ENCODE results near the gene CFD.

CFD gene

DNA sequence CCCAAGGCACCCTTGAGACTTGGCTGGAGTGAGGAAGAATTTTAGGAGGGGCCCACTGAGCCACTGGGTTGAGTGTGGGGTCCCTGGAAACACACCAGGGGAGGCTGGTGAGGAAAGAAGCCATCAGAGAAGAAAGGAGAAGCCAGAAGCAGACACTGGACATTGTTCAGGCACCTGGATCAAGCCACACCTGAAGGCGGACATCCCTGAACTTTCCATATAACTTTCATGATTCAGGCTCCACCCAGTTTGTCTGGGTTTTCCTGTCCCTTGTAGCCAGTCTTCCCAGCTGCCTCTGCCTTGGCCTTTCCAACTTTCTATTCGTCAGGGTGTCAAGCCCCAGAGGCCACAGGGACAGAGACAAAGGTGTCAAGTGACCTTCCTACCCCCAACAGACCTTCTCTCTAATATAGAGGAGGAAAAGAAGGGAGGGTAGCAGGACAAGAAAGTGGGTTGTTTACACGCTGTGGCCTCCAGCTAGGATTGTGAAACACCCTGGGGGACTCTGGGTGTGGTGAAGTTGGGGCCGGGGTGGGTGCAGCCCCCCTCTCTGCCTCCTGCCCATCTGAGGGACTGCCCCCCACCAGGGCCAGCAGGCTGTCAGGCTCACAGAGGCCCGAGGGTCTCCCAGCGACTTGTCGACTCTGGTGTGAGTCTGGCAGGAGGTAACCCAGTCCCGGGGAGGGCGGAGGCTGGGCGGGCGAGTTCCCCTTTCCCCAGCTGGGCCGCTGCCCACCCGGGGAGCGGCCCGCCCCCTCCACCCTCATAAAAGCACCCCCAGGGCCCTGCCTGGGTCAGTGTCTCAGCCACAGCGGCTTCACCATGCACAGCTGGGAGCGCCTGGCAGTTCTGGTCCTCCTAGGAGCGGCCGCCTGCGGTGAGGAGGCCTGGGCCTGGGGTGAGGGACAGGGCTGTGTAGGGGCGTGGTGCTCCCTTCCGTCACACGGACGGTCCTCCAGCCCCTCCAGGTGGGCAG lies at the start of gene CFD:
Gene CFD, plus strand, starts transcription at position 797 of the 976 bp plus-strand sequence. Its CDS starts 26 bp downstream, at position 823.
- Histone ChIP-seq H3K27me3 (ENCODE audit: control insufficient read depth in 2 of 2, insufficient read depth in 2 of 2, low read length in 2 of 2) (no peaks in the 10 kb centered on the region), H3K4me3 (ENCODE audit: low read length in 2 of 2) (peak within 1 kb of the TSS; percentile 57 to 61), H3K27ac (ENCODE audit: low read depth in 2 of 2, low read length in 2 of 2) (peak within 1 kb of the TSS; percentile 62 to 63)

DNA sequence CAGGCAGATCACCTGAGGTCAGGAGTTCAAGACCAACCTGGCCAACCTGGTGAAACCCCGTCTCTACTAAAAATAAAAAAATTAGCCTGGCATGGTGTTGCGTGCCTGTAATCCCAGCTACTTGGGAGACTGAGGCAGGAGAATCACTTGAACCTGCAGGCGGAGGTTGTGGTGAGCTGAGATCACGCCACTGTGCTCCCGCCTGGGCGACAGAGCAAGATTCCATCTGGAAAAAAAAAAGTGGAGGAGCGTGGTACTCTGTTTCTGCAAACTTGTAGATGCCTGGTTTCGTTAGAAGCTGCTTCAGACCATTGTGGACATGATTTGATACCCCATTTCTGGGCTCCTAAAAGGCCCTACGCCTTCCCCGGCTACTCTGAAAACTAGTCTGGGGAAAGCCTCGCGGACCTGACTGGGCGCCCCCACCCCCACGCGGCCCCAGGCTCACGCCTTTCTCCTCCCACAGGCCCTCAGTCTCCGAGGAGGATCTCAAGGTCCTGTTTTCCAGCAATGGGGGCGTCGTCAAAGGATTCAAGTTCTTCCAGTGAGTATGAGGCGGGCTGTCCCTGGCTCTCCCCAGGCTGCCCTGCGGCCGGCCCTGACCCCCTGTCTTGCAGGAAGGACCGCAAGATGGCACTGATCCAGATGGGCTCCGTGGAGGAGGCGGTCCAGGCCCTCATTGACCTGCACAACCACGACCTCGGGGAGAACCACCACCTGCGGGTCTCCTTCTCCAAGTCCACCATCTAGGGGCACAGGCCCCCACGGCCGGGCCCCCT lies 49.2 kb upstream of the CFD start:
- Histone ChIP-seq H3K27ac (ENCODE audit: low read depth in 2 of 2, low read length in 2 of 2) (no peak overlapping the region), H3K4me3 (ENCODE audit: low read length in 2 of 2) (no peak overlapping the region), H3K9ac (ENCODE audit: low read depth in 1 of 2, low read length in 2 of 2) (no peak overlapping the region), H3K36me3 (ENCODE audit: control insufficient read depth in 2 of 2, insufficient read depth in 2 of 2, low read length in 2 of 2) (peaks cover 54 to 60% of the 10 kb centered on the region in 2 donors), H3K9me3 (ENCODE audit: control insufficient read depth in 2 of 2, low read length in 2 of 2) (no peaks in the 10 kb centered on the region), H3K27me3 (ENCODE audit: control insufficient read depth in 2 of 2, insufficient read depth in 2 of 2, low read length in 2 of 2) (no peaks in the 10 kb centered on the region), H3K4me1 (ENCODE audit: control insufficient read depth in 2 of 2, insufficient read depth in 2 of 2, low read length in 2 of 2) (no peaks in the 10 kb centered on the region)

More for the DNA sequence above, at the start of gene CFD:
- Histone ChIP-seq H3K9ac (ENCODE audit: low read depth in 1 of 2, low read length in 2 of 2) (peak within 1 kb of the TSS; percentile 56 to 57), H3K36me3 (ENCODE audit: control insufficient read depth in 2 of 2, insufficient read depth in 2 of 2, low read length in 2 of 2) (no peaks in the 10 kb centered on the region), H3K9me3 (ENCODE audit: control insufficient read depth in 2 of 2, low read length in 2 of 2) (no peaks in the 10 kb centered on the region), H3K4me1 (ENCODE audit: control insufficient read depth in 2 of 2, insufficient read depth in 2 of 2, low read length in 2 of 2) (peaks cover 5 to 18% of the 10 kb centered on the region in 2 donors)

DNA sequence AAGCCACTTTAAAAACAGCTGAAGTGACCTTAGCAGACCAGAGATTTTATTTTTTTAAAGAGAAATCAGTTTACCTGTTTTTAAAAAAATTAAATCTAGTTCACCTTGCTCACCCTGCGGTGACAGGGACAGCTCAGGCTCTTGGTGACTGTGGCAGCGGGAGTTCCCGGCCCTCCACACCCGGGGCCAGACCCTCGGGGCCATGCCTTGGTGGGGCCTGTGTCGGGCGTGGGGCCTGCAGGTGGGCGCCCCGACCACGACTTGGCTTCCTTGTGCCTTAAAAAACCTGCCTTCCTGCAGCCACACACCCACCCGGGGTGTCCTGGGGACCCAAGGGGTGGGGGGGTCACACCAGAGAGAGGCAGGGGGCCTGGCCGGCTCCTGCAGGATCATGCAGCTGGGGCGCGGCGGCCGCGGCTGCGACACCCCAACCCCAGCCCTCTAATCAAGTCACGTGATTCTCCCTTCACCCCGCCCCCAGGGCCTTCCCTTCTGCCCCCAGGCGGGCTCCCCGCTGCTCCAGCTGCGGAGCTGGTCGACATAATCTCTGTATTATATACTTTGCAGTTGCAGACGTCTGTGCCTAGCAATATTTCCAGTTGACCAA lies 48.5 kb upstream of the CFD start:
- H3K36me3 ChIP-seq (ENCODE audit: control insufficient read depth in 2 of 2, insufficient read depth in 2 of 2, low read length in 2 of 2): peaks cover 49 to 54% of the 10 kb centered on the region in 2 donors
- no peaks in the 10 kb centered on the region for H3K4me1 ChIP-seq (ENCODE audit: control insufficient read depth in 2 of 2, insufficient read depth in 2 of 2, low read length in 2 of 2)
- no peaks in the 10 kb centered on the region for H3K9me3 ChIP-seq (ENCODE audit: control insufficient read depth in 2 of 2, low read length in 2 of 2)
- no peak overlapping the region for H3K27ac ChIP-seq (ENCODE audit: low read depth in 2 of 2, low read length in 2 of 2)
- H3K9ac ChIP-seq (ENCODE audit: low read depth in 1 of 2, low read length in 2 of 2): no peak overlapping the region
- H3K4me3 ChIP-seq (ENCODE audit: low read length in 2 of 2): no peak overlapping the region
- H3K27me3 ChIP-seq (ENCODE audit: control insufficient read depth in 2 of 2, insufficient read depth in 2 of 2, low read length in 2 of 2): no peaks in the 10 kb centered on the region

DNA sequence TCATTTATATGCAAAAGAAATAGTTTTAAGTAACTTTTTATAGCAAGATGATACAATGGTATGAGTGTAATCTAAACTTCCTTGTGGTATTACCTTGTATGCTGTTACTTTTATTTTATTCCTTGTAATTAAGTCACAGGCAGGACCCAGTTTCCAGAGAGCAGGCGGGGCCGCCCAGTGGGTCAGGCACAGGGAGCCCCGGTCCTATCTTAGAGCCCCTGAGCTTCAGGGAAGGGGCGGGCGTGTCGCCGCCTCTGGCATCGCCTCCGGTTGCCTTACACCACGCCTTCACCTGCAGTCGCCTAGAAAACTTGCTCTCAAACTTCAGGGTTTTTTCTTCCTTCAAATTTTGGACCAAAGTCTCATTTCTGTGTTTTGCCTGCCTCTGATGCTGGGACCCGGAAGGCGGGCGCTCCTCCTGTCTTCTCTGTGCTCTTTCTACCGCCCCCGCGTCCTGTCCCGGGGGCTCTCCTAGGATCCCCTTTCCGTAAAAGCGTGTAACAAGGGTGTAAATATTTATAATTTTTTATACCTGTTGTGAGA lies 47.9 kb upstream of the CFD start:
- no peak overlapping the region for H3K4me3 ChIP-seq (ENCODE audit: low read length in 2 of 2)
- H3K9me3 ChIP-seq (ENCODE audit: control insufficient read depth in 2 of 2, low read length in 2 of 2): no peaks in the 10 kb centered on the region
- no peaks in the 10 kb centered on the region for H3K27me3 ChIP-seq (ENCODE audit: control insufficient read depth in 2 of 2, insufficient read depth in 2 of 2, low read length in 2 of 2)
- H3K27ac ChIP-seq (ENCODE audit: low read depth in 2 of 2, low read length in 2 of 2): no peak overlapping the region
- no peaks in the 10 kb centered on the region for H3K4me1 ChIP-seq (ENCODE audit: control insufficient read depth in 2 of 2, insufficient read depth in 2 of 2, low read length in 2 of 2)
- no peak overlapping the region for H3K9ac ChIP-seq (ENCODE audit: low read depth in 1 of 2, low read length in 2 of 2)
- peaks cover 45 to 49% of the 10 kb centered on the region in 2 donors for H3K36me3 ChIP-seq (ENCODE audit: control insufficient read depth in 2 of 2, insufficient read depth in 2 of 2, low read length in 2 of 2)

DNA sequence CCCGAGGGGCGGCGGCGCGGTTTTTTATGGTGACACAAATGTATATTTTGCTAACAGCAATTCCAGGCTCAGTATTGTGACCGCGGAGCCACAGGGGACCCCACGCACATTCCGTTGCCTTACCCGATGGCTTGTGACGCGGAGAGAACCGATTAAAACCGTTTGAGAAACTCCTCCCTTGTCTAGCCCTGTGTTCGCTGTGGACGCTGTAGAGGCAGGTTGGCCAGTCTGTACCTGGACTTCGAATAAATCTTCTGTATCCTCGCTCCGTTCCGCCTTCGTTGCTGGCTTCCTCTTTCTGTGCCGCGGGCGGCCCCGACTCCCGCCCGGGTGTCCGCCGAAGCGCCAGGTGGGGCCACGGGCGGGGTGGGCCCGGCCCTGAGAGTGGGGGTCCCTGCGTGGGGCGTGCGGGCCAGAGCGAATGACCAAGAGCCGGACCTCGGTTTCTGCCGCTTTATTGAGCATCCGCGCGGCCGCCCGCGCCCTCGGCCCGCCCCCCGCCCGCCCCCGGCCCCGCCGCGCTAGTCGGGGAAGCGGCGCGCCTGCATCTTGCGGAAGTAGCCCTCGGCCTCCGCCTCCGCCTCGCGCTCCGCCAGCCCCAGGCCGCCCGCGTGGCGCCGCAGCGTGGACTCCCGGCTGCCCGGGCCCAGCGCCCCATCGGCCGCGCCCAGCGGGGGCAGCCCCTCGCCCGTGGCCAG lies 47.3 kb upstream of the CFD start:
- Histone ChIP-seq H3K27ac (ENCODE audit: low read depth in 2 of 2, low read length in 2 of 2) (no peak overlapping the region), H3K4me1 (ENCODE audit: control insufficient read depth in 2 of 2, insufficient read depth in 2 of 2, low read length in 2 of 2) (no peaks in the 10 kb centered on the region), H3K4me3 (ENCODE audit: low read length in 2 of 2) (no peak overlapping the region), H3K9me3 (ENCODE audit: control insufficient read depth in 2 of 2, low read length in 2 of 2) (no peaks in the 10 kb centered on the region), H3K36me3 (ENCODE audit: control insufficient read depth in 2 of 2, insufficient read depth in 2 of 2, low read length in 2 of 2) (peaks cover 39 to 43% of the 10 kb centered on the region in 2 donors), H3K9ac (ENCODE audit: low read depth in 1 of 2, low read length in 2 of 2) (no peak overlapping the region), H3K27me3 (ENCODE audit: control insufficient read depth in 2 of 2, insufficient read depth in 2 of 2, low read length in 2 of 2) (no peaks in the 10 kb centered on the region)

DNA sequence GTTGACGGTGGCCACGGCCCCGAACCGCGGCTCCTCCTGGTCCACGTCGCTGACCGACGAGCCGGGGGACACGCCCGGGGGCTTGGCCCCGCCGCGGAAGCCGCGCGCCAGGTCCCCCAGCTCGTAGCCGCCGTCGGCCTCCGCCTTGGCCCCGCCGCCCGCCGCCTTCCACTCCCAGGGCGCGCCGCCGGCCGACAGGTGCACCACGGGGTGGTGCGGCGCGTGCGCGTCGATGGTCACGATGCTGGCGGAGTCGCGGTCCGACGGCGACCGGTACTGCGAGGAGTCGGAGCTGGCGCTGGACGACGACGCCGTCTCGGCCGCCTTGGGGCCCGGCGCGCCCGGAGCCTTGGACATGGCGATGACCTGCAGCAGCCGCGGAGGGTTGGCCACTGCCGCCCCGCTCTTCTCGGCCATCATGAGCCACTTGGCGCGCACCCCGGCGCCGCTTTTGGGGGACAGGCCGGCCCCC lies 46.7 kb upstream of the CFD start:
- H3K4me1 ChIP-seq (ENCODE audit: control insufficient read depth in 2 of 2, insufficient read depth in 2 of 2, low read length in 2 of 2): no peaks in the 10 kb centered on the region
- H3K4me3 ChIP-seq (ENCODE audit: low read length in 2 of 2): no peak overlapping the region
- H3K27ac ChIP-seq (ENCODE audit: low read depth in 2 of 2, low read length in 2 of 2): no peak overlapping the region
- no peaks in the 10 kb centered on the region for H3K27me3 ChIP-seq (ENCODE audit: control insufficient read depth in 2 of 2, insufficient read depth in 2 of 2, low read length in 2 of 2)
- H3K9ac ChIP-seq (ENCODE audit: low read depth in 1 of 2, low read length in 2 of 2): no peak overlapping the region
- H3K9me3 ChIP-seq (ENCODE audit: control insufficient read depth in 2 of 2, low read length in 2 of 2): no peaks in the 10 kb centered on the region
- H3K36me3 ChIP-seq (ENCODE audit: control insufficient read depth in 2 of 2, insufficient read depth in 2 of 2, low read length in 2 of 2): peaks cover 33 to 37% of the 10 kb centered on the region in 2 donors

DNA sequence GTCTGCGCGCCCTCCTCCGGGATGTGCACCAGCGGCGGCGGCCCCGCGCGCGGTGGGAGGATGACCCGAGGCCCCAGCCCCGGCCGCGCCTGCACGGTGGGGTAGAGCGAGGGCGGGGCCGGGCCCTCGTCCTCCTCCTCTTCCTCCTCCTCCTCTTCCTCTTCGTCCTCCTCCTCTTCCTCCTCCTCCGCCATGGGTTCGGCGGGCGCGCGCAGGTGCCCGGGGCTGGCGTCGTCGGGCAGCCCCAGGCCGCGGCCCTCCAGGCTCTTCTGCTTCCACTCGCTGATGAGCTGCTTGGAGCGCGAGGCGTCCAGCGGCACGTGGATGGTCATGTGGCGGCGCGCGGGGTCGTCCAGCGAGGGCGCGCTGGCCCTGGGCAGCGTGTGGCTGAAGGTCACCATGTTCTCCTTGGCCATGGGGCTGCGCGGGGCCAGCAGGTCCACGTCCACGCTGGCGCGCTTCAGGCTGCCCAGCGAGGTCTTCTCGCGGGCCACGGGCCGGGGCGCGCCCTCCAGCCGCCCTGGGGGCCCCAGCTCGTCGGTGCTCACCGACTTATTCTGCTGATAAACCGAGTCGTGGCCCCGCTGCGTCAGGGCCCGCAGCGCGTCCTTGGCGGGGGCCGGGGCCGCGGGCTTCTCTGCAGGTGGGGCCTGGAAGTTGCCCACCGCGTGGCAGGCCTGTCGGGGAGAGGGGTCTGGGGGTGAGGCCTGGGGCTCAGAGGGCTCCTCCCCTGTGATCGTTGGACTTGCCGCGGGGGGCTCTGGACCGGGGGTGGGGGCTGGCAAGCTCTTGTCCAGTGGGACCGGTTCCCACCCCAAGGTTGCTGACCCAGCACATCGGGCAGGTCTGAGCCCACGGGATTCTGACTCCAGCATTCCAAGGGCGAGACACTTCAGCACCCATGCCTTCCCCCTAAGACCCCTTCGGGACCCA lies 46.0 kb upstream of the CFD start:
- H3K9me3 ChIP-seq (ENCODE audit: control insufficient read depth in 2 of 2, low read length in 2 of 2): no peaks in the 10 kb centered on the region
- H3K4me3 ChIP-seq (ENCODE audit: low read length in 2 of 2): no peak overlapping the region
- no peak overlapping the region for H3K27ac ChIP-seq (ENCODE audit: low read depth in 2 of 2, low read length in 2 of 2)
- H3K36me3 ChIP-seq (ENCODE audit: control insufficient read depth in 2 of 2, insufficient read depth in 2 of 2, low read length in 2 of 2): peaks cover 28 to 30% of the 10 kb centered on the region in 2 donors
- H3K9ac ChIP-seq (ENCODE audit: low read depth in 1 of 2, low read length in 2 of 2): no peak overlapping the region
- no peaks in the 10 kb centered on the region for H3K27me3 ChIP-seq (ENCODE audit: control insufficient read depth in 2 of 2, insufficient read depth in 2 of 2, low read length in 2 of 2)
- H3K4me1 ChIP-seq (ENCODE audit: control insufficient read depth in 2 of 2, insufficient read depth in 2 of 2, low read length in 2 of 2): no peaks in the 10 kb centered on the region

DNA sequence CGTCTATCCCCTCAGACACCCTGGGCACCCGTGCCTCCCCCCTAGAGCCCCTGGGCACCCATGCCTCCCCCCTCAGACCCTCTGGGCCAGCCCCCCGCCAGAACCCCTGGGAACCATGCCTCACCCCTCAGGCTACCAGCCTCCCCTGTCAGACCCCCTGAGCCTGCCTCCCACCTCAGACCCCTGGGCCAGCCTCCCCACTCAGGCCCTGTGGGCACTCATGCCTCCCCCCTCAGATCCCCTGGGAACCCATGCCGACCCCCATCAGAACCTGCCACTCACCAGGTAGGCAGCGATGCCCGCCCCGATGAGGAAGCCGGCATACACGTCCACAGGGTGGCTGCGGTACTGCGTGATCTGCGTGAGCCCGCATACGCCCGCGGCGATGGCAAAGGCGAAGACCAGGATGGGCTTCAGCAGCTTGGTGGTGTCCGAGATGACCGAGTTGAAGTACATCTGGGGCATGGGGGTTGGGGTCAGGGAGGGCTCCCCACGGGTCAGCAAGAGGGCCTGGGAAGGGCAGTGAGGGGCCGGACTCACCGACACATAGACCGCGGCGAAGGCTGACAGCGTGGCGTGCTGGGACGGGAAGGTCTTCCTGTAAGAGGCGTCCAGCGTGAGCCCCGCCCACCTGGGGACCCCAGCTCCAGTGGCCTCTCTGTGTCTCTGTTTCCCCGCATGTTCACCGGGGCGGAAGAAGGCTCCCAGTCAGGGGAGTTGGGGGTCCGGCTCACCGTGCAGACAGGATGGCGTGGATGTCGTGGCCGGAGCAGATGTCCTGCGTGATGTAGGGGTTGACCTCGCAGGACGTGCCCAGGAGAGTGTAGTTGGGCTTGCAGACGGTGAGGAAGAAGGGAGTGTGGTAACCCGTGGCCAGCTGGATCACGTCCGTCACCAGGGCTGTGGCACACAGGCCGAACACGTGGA lies 45.0 kb upstream of the CFD start:
- no peak overlapping the region for H3K27ac ChIP-seq (ENCODE audit: low read depth in 2 of 2, low read length in 2 of 2)
- peaks cover 22 to 25% of the 10 kb centered on the region in 2 donors for H3K36me3 ChIP-seq (ENCODE audit: control insufficient read depth in 2 of 2, insufficient read depth in 2 of 2, low read length in 2 of 2)
- H3K9ac ChIP-seq (ENCODE audit: low read depth in 1 of 2, low read length in 2 of 2): no peak overlapping the region
- no peaks in the 10 kb centered on the region for H3K27me3 ChIP-seq (ENCODE audit: control insufficient read depth in 2 of 2, insufficient read depth in 2 of 2, low read length in 2 of 2)
- no peak overlapping the region for H3K4me3 ChIP-seq (ENCODE audit: low read length in 2 of 2)
- H3K4me1 ChIP-seq (ENCODE audit: control insufficient read depth in 2 of 2, insufficient read depth in 2 of 2, low read length in 2 of 2): no peaks in the 10 kb centered on the region
- no peaks in the 10 kb centered on the region for H3K9me3 ChIP-seq (ENCODE audit: control insufficient read depth in 2 of 2, low read length in 2 of 2)

Data from mucosa of rectum (tissue), 2 donors.